Liver (tissue), 3 donors: ENCODE data around the gene LMCD1.

ENCODE experiments used
- EGR1 ChIP-seq, 2 donors: IDR thresholded peaks; 2 replicates each; pipeline ENCODE4 v1.6.1; 2016 to 2018; ENCODE audit warnings: antibody characterized with exemption in 2 of 2, low read depth in 2 of 2
- JUND ChIP-seq, 2 donors: IDR thresholded peaks; 2 replicates each; pipeline ENCODE4 v1.6.1; 2016; ENCODE audit warnings: antibody characterized with exemption in 2 of 2
- RAD21 ChIP-seq, 2 donors: IDR thresholded peaks; 2 replicates each; pipeline ENCODE4 v1.6.1; 2016; ENCODE audit warnings: antibody characterized with exemption in 2 of 2, mild to moderate bottlenecking in 2 of 2
- TAF1 ChIP-seq: conservative IDR thresholded peaks from 2 replicates; pipeline ENCODE4 v1.6.1; 2016; ENCODE audit warnings: antibody characterized with exemption, mild to moderate bottlenecking
- TF ChIP-seq, protein P1 (sequence below): fragments of 150-350 bp; IDR thresholded peaks from 2 replicates; pipeline ENCODE4 v1.5.1; 2017; ENCODE audit warnings: improper control_type of control experiment, low read depth, low read length; ENCODE audit not compliant: missing input control
- TF ChIP-seq, protein P2 (sequence below): IDR thresholded peaks from 2 replicates; pipeline ENCODE4 v1.6.1; 2016; ENCODE audit warnings: antibody characterized with exemption, mild to moderate bottlenecking
- TF ChIP-seq, protein P3 (sequence below): IDR thresholded peaks from 2 replicates; pipeline ENCODE4 v1.6.1; 2016; ENCODE audit warnings: antibody characterized with exemption
- TF ChIP-seq, protein P4 (sequence below): IDR thresholded peaks from 2 replicates; pipeline ENCODE4 v1.6.1; 2016; ENCODE audit warnings: antibody characterized with exemption
- donor health status: healthy.
- donor health status: healthy.

DNA sequence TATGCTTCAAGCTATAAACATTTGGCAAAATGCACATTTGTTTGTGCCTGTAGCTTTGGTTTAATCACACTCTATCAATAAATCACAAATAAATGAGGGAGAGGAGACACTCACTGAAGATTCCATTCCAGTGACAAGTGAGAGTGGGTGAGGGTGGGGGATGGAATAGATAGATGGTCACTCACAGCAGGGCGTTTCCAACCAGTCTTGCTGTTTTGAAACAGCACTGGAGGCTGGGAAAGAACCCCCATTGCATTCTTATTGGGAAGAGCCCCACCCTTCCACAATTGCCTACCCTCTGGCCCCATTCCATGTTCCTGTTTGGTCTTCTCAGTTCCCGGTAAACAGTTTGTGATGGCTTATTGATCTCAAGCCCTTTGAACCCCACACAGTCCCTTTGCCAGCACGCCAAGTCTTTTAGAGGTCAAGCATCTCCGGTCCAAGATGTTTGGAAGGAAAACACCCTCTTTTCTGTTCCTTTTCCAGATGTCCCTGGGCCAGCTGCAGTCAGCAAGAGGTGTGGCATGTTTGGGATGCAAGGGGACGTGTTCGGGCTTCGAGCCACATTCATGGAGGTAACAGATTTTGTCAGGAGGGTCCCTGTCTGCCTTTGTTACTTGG, 30.7 kb downstream of the LMCD1 start:
- TF ChIP-seq, protein P1, sequence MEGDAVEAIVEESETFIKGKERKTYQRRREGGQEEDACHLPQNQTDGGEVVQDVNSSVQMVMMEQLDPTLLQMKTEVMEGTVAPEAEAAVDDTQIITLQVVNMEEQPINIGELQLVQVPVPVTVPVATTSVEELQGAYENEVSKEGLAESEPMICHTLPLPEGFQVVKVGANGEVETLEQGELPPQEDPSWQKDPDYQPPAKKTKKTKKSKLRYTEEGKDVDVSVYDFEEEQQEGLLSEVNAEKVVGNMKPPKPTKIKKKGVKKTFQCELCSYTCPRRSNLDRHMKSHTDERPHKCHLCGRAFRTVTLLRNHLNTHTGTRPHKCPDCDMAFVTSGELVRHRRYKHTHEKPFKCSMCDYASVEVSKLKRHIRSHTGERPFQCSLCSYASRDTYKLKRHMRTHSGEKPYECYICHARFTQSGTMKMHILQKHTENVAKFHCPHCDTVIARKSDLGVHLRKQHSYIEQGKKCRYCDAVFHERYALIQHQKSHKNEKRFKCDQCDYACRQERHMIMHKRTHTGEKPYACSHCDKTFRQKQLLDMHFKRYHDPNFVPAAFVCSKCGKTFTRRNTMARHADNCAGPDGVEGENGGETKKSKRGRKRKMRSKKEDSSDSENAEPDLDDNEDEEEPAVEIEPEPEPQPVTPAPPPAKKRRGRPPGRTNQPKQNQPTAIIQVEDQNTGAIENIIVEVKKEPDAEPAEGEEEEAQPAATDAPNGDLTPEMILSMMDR = no peak
- TF ChIP-seq TAF1 (no peak), RAD21 (IDR thresholded peaks at IDR 0.05) (peak; percentile 35 to 71), EGR1 (IDR thresholded peaks at IDR 0.05; ENCODE audit: low read depth in 2 of 2) (peak; percentile 46 to 88), JUND (IDR thresholded peaks at IDR 0.05) (peak; percentile 52 to 75)
- TF ChIP-seq, protein P2, sequence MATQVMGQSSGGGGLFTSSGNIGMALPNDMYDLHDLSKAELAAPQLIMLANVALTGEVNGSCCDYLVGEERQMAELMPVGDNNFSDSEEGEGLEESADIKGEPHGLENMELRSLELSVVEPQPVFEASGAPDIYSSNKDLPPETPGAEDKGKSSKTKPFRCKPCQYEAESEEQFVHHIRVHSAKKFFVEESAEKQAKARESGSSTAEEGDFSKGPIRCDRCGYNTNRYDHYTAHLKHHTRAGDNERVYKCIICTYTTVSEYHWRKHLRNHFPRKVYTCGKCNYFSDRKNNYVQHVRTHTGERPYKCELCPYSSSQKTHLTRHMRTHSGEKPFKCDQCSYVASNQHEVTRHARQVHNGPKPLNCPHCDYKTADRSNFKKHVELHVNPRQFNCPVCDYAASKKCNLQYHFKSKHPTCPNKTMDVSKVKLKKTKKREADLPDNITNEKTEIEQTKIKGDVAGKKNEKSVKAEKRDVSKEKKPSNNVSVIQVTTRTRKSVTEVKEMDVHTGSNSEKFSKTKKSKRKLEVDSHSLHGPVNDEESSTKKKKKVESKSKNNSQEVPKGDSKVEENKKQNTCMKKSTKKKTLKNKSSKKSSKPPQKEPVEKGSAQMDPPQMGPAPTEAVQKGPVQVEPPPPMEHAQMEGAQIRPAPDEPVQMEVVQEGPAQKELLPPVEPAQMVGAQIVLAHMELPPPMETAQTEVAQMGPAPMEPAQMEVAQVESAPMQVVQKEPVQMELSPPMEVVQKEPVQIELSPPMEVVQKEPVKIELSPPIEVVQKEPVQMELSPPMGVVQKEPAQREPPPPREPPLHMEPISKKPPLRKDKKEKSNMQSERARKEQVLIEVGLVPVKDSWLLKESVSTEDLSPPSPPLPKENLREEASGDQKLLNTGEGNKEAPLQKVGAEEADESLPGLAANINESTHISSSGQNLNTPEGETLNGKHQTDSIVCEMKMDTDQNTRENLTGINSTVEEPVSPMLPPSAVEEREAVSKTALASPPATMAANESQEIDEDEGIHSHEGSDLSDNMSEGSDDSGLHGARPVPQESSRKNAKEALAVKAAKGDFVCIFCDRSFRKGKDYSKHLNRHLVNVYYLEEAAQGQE = peak; percentile 48
- TF ChIP-seq, protein P3, sequence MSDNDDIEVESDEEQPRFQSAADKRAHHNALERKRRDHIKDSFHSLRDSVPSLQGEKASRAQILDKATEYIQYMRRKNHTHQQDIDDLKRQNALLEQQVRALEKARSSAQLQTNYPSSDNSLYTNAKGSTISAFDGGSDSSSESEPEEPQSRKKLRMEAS = peak; percentile 98
- TF ChIP-seq, protein P4, sequence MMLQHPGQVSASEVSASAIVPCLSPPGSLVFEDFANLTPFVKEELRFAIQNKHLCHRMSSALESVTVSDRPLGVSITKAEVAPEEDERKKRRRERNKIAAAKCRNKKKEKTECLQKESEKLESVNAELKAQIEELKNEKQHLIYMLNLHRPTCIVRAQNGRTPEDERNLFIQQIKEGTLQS = no peak
